Activated CD4-positive, alpha-beta T cell treated with anti-CD3 and anti-CD28 coated beads for 36 hours (primary cell): ENCODE measurements around the gene CMTM7. TPM values are rescaled to one million over a fixed set of nuclear protein-coding genes. Genes with fewer than 3 reads are reported as not detected.

Experiments used
- total RNA-seq, 2 experiments: library from RNA; stranded (reverse); gene quantifications; one replicate each; pipeline ENCODE4 v1.2.3, GENCODE V29; 2021

The CMTM7 gene
- total RNA-seq, 2 experiments from 2014 or later = 41.1 to 67.0 TPM

Other genes with a start within 250 kb of the CMTM7 start
- gene CMTM8, start 153.2 kb upstream of the CMTM7 start, total RNA-seq = 1 to 10 TPM; 8.1 to 9.3 TPM
- 10 to 100 TPM; 33.6 to 48.0 TPM for gene CMTM6, start 111.0 kb downstream of the CMTM7 start, total RNA-seq
- 10 to 100 TPM; 31.8 to 31.9 TPM for gene DYNC1LI1, start 179.0 kb downstream of the CMTM7 start, total RNA-seq